ENCODE results near the gene IFT122. TPM values are rescaled to one million over a fixed set of nuclear protein-coding genes. Genes with fewer than 3 reads are reported as not detected.

Gene IFT122
- total and polyA plus RNA-seq, 9 donors, result 20.8 to 58.1 (median 45.6) TPM

GRCh38 chr3:129417326-129417725 lies 22.7 kb upstream of the IFT122 start:
- Histone ChIP-seq H3K27ac (peak overlapping the region in 1 of 2 donors; percentile 51), H3K27me3 (no peaks in the 10 kb centered on the region), H3K36me3 (no peaks in the 10 kb centered on the region), H3K4me1 (ENCODE audit: insufficient read depth) (peaks cover 10% of the 10 kb centered on the region), H3K9me3 (no peaks in the 10 kb centered on the region), H3K4me3 (no peak overlapping the region)
- no peak for TF ChIP-seq EP300 (IDR thresholded peaks at IDR 0.05)
- TF ChIP-seq POLR2A (IDR thresholded peaks at IDR 0.05), result no peak
- no peak for TF ChIP-seq CTCF (IDR thresholded peaks at IDR 0.05)
- intact Hi-C loops (cut with DNase I), result no loop called here
- DNase-seq, result peak in 3 of 5 donors; percentile 25 to 59 (median 45)
- 0 to 3% (median 2%) methylated on average over 1 of the region's 1 CpG for WGBS, 3 donors

GRCh38 chr3:129418041-129418973 lies 21.7 kb upstream of the IFT122 start:
- Histone ChIP-seq H3K9me3 (no peaks in the 10 kb centered on the region), H3K36me3 (no peaks in the 10 kb centered on the region), H3K4me3 (no peak overlapping the region), H3K27me3 (no peaks in the 10 kb centered on the region), H3K27ac (peak overlapping the region; percentile 18 to 51), H3K4me1 (ENCODE audit: insufficient read depth) (peaks cover 6% of the 10 kb centered on the region)
- 79 to 88% (median 83%) methylated on average over 14 of the region's 14 CpGs for WGBS, 3 donors
- peak in 1 of 5 donors; percentile 40 for DNase-seq
- TF ChIP-seq POLR2A (IDR thresholded peaks at IDR 0.05) (no peak), CTCF (IDR thresholded peaks at IDR 0.05) (no peak), EP300 (IDR thresholded peaks at IDR 0.05) (no peak)
- intact Hi-C loops (cut with DNase I), result no loop called here

GRCh38 chr3:129419476-129419875 lies 20.5 kb upstream of the IFT122 start:
- H3K9me3 ChIP-seq, result no peaks in the 10 kb centered on the region
- peaks cover 6% of the 10 kb centered on the region for H3K4me1 ChIP-seq (ENCODE audit: insufficient read depth)
- H3K4me3 ChIP-seq, result no peak overlapping the region
- WGBS, 3 donors, result 70 to 92% (median 80%) methylated on average over 4 of the region's 4 CpGs
- H3K27ac ChIP-seq, result no peak overlapping the region
- no peaks in the 10 kb centered on the region for H3K36me3 ChIP-seq
- intact Hi-C loops (cut with DNase I), result no loop called here
- no peaks in the 10 kb centered on the region for H3K27me3 ChIP-seq
- TF ChIP-seq CTCF (IDR thresholded peaks at IDR 0.05), result no peak
- TF ChIP-seq EP300 (IDR thresholded peaks at IDR 0.05), result no peak
- TF ChIP-seq POLR2A (IDR thresholded peaks at IDR 0.05), result no peak
- no peak for DNase-seq

GRCh38 chr3:129421236-129421883 lies 18.7 kb upstream of the IFT122 start:
- no peaks in the 10 kb centered on the region for H3K36me3 ChIP-seq

More at GRCh38 chr3:129421236-129421883, 18.7 kb upstream of the IFT122 start:
- TF ChIP-seq CTCF (IDR thresholded peaks at IDR 0.05), result no peak
- TF ChIP-seq POLR2A (IDR thresholded peaks at IDR 0.05), result no peak
- TF ChIP-seq EP300 (IDR thresholded peaks at IDR 0.05), result no peak
- H3K27me3 ChIP-seq, result no peaks in the 10 kb centered on the region
- no peak overlapping the region for H3K27ac ChIP-seq
- DNase-seq, result no peak
- H3K9me3 ChIP-seq, result no peaks in the 10 kb centered on the region
- intact Hi-C loops (cut with DNase I), result no loop called here
- WGBS, 3 donors, result 91 to 95% (median 92%) methylated on average over 12 of the region's 12 CpGs
- H3K4me3 ChIP-seq, result no peak overlapping the region
- H3K4me1 ChIP-seq (ENCODE audit: insufficient read depth), result peaks cover 6% of the 10 kb centered on the region
